Measurements from ENCODE around the gene FETUB.

DNA sequence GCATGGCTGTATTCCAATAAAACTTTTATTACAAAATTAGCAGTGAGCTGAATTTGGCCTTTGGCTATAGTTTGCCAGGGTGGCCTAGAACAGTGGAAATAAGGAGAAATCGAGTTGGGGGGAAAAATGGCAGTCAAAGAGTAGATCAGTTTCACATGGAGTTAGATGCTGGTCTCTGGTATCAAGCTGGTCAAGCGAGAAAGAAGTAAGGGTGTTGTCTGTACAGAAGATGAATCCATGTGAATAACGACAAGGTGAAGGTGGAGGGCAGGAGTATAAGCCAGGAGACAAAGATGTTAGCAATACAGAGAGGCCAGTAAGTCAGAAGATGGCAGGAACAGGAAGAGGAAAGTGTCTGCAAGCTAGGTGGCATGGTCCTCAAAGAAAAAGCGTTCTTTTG is 15.6 kb upstream of the FETUB start:
- TF ChIP-seq, protein P1, sequence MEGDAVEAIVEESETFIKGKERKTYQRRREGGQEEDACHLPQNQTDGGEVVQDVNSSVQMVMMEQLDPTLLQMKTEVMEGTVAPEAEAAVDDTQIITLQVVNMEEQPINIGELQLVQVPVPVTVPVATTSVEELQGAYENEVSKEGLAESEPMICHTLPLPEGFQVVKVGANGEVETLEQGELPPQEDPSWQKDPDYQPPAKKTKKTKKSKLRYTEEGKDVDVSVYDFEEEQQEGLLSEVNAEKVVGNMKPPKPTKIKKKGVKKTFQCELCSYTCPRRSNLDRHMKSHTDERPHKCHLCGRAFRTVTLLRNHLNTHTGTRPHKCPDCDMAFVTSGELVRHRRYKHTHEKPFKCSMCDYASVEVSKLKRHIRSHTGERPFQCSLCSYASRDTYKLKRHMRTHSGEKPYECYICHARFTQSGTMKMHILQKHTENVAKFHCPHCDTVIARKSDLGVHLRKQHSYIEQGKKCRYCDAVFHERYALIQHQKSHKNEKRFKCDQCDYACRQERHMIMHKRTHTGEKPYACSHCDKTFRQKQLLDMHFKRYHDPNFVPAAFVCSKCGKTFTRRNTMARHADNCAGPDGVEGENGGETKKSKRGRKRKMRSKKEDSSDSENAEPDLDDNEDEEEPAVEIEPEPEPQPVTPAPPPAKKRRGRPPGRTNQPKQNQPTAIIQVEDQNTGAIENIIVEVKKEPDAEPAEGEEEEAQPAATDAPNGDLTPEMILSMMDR (conservative IDR thresholded peaks at IDR 0.05; ENCODE audit: low read depth, low read length) = no peak
- no peak for TF ChIP-seq CEBPB (IDR thresholded peaks at IDR 0.05; ENCODE audit: low read depth, low read length)
- TF ChIP-seq, protein P2, sequence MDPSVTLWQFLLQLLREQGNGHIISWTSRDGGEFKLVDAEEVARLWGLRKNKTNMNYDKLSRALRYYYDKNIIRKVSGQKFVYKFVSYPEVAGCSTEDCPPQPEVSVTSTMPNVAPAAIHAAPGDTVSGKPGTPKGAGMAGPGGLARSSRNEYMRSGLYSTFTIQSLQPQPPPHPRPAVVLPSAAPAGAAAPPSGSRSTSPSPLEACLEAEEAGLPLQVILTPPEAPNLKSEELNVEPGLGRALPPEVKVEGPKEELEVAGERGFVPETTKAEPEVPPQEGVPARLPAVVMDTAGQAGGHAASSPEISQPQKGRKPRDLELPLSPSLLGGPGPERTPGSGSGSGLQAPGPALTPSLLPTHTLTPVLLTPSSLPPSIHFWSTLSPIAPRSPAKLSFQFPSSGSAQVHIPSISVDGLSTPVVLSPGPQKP (IDR thresholded peaks at IDR 0.05; ENCODE audit: borderline replicate concordance, low read depth, low read length) = no peak
- no peak for TF ChIP-seq POLR2A (IDR thresholded peaks at IDR 0.05; ENCODE audit: low read depth, low read length)

All from IMR-90 (cell line).